ENCODE results near the gene CORO2B.

Gene CORO2B

GRCh38 chr15:68706931-68707330 lies 128.1 kb downstream of the CORO2B start:
- no peak for DNase-seq

DNA sequence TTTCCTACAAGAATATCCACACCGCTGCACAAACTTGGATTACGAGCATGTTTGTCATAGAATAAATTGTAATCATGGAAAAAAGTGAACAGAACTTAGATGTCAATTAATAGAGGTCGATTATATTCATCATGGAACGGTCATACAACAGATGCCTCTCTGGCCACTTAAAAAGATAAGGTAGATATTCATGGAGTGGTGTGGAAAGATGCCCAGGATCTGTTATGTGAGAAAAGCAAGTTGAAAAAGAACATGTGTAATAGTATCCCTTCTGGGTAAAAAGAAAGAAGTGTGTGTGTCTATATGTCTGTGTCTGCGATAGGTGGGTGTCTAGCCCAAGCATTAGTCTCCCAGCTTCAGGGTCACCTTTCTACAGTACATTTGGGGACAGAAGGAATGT lies 128.6 kb downstream of the CORO2B start:
- no peak for DNase-seq

GRCh38 chr15:68709876-68710275 lies 131.1 kb downstream of the CORO2B start:
- DNase-seq, result no peak

DNA sequence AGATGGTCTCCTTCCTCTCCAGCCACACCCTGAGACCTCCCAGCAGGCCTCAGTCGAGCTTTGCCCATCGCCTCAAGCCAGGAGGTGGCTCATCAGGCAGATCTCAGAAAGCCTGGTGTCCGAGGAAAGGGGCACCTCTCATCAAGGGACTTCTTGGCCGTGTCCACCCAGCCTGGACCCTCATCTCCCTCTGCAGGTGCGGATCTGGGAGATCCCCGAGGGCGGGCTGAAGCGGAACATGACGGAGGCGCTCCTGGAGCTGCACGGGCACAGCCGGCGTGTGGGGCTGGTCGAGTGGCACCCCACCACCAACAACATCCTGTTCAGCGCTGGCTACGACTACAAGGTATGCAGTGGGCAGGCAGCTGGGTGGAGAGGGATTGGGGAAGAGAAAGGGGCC lies 131.7 kb downstream of the CORO2B start:
- DNase-seq, result no peak

GRCh38 chr15:68711406-68711805 lies 132.6 kb downstream of the CORO2B start:
- no peak for DNase-seq

GRCh38 chr15:68712886-68713285 lies 134.1 kb downstream of the CORO2B start:
- DNase-seq, result no peak

DNA sequence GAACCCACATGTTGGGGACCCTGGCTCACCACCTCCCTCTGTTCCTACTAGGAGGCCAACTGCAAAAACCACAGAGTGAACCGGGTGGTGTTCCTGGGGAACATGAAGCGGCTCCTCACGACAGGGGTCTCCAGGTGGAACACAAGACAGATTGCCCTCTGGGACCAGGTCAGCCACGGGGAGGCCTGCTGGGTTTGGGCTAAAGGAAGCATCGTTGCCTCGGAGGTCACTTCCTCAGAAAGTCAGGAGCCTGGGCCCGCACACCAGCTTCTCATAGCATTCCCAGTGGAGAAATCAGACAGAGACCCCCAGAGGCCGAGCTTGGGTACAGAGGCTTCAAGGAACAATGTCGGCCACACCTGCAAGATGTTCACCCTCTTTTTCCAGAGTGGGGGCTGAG lies 135.1 kb downstream of the CORO2B start:
- no peak for DNase-seq

DNA sequence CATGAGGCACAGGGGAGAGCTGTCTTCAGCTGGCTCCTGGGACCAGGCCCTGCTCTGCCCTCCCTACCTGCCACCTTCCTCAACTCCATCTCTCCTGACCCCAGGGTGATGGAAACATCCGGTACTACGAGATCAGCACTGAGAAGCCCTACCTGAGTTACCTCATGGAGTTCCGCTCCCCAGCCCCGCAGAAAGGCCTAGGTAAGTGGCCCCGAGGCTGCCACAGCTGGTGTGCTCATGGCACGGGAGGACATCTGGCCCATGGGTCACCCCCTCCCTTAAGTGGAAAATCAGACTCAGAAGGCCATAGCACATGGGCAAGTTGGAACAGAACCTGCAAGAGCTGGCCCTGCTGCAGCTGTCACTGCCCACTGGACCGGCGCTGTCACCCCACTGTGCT lies 136.3 kb downstream of the CORO2B start:
- no peak for DNase-seq

DNA sequence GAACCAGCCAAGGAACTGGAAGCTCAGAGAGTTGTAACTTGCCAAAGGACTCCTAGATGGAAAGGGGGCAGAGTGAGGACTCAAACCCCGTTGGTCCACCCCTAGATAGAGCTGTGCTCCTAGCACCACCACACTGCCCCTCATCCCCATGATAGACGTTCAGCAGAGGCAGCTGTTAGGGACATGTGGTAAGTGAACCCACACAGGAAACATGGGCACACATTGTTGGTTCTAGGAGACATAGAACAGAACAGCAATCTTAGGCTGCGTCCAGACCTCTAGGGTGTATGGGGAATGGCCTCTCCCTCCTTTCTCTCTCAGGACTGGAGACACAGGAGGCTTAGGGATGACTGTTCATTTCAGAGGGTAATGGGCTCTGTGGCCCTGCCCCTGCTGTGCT lies 139.2 kb downstream of the CORO2B start:
- DNase-seq, result no peak

DNA sequence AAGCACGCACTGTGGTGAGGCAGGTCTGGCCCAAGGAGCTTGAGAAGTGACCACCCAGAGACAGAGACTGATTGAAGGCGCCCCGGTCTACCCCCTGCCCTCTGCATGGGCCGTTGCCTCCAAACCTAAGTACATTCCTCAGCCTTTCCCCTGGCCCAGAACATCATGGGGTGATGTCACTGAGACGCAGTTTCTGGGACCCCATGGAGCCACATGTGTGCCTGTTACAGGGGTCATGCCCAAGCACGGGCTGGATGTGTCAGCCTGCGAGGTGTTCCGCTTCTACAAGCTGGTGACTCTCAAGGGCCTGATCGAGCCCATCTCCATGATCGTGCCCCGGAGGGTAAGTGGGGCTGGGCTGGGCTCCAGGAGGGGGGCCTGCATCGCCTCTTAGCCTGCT lies 139.7 kb downstream of the CORO2B start:
- no peak for DNase-seq

GRCh38 chr15:68719051-68719450 lies 140.3 kb downstream of the CORO2B start:
- no peak for DNase-seq

- DNase-seq, result no peak
Observed at GRCh38 chr15:68719672-68720071, 140.9 kb downstream of the CORO2B start.

DNA sequence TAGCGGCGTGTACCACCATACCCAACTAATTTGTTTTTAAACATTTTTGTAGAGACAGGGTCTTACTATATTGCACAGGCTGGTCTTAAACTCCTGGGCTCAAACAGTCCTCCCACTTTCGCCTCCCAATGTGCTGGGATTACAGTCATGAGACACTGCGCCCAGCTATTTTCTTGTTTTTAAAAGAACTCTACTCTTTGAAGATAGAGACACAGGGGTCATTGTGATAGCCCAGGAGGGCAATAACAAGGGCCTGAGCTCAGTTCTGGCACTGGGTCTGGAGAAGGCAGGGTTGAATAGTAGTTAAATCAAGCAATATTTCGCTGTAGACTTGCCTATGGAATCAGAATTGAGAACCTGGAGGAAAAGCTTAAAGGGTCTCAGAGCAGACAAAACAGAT lies 143.1 kb downstream of the CORO2B start:
- no peak for DNase-seq

- DNase-seq, result no peak
Observed at GRCh38 chr15:68725736-68726135, 146.9 kb downstream of the CORO2B start.

GRCh38 chr15:68726246-68726645 lies 147.5 kb downstream of the CORO2B start:
- DNase-seq, result no peak

DNA sequence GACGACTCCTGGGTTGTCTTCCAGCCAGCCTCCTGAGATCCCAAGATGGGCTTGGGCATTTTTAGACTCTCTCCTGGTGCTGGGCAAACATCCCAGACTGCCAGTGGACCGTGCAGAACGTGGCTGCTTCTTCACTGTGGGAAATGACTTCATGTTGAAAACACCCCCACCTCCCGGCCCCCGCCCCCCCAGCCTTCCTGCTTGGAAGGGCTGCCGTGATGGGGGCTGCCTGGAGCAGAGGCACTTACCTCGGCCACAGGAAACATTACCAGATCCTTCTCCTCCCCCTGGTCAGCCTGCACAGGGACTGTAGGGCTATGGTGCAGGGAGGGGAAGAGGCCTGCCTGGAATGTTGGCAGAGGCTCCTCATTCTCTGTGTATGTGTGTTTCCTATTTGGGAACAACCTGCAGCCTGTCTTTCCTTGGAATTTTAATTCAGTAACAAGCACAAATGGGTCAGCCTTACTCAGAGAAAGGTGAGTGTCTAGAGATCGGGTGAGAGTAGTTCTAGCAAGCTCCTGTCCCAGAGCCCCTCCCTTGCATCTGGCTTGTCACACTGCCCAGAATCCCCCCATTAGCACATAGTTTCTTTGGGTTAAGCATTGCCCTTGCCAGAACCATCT lies 151.1 kb downstream of the CORO2B start:
- DNase-seq, result no peak

GRCh38 chr15:68730471-68730919 lies 151.7 kb downstream of the CORO2B start:
- peak; percentile 14 to 33 for DNase-seq

- DNase-seq, result no peak
Observed at GRCh38 chr15:68730976-68731897, 152.4 kb downstream of the CORO2B start.

DNA sequence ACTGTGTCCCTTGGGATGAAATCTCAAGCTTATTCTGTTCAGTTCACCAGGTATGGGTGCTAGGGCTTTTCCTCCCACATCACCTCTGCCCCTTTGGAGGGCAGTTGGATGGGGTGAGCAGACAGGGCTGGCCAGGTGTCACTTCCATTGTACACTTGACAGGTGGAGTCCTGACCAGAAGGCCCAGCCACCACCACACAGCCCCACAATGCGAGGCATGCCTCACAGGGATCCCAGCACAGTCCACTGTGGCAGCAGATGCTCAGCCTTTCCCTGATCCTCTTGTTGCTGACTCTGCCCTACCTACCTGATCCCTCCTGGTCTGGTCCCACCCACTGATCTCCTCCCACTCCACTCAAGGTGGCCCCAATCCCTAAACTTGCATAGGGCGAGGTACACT lies 153.7 kb downstream of the CORO2B start:
- DNase-seq, result no peak

DNA sequence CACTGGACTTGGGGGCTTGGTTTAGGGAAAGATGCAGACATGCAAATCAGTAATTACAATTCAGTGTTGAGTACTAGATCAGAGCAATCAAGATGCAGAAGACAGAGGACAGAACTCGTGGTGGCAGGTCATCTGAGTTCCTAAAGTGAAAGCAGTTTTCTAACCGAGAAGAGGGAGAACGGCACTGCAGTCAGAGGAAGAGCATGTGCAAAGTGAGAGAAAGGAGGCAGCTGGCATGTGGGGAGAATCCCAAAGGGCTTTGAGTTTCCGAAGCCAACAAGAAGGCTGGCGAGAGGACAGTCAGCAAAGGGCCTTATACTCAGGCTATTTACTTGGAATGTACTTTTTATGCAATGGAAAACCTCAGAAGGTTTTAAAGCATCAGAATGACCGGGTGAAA lies 154.9 kb downstream of the CORO2B start:
- DNase-seq, result no peak

DNA sequence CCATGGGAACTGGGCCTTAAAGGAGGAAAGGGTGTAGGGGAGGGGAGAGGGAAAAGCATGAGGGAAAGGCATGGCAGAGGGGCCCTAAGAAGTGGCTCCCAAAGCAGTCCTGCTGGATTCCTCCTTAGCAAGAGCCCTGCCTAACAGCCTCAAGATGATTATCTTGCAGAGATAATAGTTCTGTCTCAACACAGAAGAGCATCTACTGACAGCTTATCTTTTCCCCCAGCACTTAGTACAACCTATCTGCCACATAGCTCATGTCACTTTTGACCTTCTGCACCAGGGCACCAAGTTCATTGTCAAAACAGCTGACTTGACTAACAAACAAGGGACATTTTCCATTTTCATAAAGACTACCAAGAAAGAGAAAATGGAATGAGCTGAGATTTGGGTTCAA lies 155.6 kb downstream of the CORO2B start:
- DNase-seq, result no peak

DNA sequence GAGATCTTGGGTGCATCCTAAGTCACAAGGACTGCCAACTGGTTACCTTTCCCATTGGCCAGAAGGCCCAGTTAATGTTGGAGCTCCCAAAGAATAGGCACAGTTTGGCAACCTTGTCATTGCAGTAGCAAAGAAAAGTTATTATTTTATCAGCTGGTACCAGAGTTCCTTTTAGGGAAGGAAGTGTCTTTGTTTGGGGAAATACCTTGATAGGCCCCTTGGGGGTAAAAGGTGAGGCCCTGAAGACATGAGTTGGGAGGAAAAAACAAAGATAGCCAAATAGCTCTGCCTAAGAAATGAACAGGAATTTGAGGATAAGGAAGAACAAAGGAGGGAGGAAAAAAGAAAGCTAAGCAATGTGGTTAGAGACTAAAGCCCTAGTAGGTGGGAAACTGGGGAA lies 156.1 kb downstream of the CORO2B start:
- DNase-seq, result no peak

DNA sequence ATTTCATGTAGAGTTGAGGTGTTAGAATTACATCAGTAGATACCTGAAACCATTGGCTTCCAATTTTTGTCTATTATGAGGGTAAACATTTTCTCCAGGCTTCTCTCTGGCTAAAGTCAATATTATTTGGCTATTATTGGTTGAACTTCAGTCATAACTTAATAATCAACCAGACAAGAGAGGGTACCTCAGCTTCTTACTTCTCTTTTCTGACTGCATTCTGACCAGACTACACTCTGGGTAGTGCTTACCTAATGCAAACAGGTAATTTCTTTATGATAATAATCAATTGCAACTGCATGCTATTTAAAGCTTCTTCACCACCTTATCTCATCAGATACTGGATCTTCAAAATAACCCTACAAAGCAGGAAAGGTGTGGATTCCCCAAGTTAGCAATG lies 156.8 kb downstream of the CORO2B start:
- no peak for DNase-seq

GRCh38 chr15:68739390-68740080 lies 160.7 kb downstream of the CORO2B start:
- DNase-seq, result no peak
